GM19328 (cell line): ENCODE measurements around the gene CREM.

Experiments used
- ATAC-seq: cut with Tn5 transposase; IDR thresholded peaks from one replicate; pipeline ENCODE4 v1.9.1; 2021; ENCODE audit warnings: mild to moderate bottlenecking, moderate library complexity; ENCODE audit not compliant: unreplicated experiment

CREM gene

DNA sequence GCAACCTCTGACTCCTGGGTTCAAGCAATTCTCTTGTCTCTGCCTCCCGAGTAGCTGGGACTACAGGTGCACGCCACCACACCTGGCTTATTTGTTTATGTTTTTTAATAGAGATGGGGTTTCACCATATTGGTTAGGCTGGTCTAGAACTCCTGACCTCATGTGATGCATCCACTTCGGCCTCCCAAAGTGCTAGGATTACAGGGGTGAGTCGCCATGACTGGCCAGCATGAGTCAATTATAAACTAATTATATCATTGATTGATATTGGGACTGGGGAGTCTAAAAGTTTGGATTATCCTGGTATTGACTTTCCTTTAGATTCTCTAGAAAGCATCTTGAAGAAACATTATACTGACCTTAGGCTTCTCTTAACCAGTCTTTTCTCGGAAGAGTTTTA lies 135.8 kb downstream of the CREM start:
- ATAC-seq: no peak
